ENCODE measurements around the gene EEF1A1.
"Not testable (repeated sequence)": the region's sequence is repeated elsewhere in the genome, so short reads cannot be mapped to it uniquely, and the experiment has no call there.

The EEF1A1 gene

DNA sequence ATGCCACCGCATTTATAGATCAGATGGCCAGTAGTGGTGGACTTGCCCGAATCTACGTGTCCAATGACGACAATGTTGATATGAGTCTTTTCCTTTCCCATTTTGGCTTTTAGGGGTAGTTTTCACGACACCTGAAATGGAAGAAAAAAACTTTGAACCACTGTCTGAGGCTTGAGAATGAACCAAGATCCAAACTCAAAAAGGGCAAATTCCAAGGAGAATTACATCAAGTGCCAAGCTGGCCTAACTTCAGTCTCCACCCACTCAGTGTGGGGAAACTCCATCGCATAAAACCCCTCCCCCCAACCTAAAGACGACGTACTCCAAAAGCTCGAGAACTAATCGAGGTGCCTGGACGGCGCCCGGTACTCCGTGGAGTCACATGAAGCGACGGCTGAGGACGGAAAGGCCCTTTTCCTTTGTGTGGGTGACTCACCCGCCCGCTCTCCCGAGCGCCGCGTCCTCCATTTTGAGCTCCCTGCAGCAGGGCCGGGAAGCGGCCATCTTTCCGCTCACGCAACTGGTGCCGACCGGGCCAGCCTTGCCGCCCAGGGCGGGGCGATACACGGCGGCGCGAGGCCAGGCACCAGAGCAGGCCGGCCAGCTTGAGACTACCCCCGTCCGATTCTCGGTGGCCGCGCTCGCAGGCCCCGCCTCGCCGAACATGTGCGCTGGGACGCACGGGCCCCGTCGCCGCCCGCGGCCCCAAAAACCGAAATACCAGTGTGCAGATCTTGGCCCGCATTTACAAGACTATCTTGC is 725 bp downstream of the EEF1A1 start:
- Mint-ChIP-seq H3K27me3 (no peaks in the 10 kb centered on the region), H3K4me3 (peak overlapping the region; percentile 95), H3K9me3 (no peaks in the 10 kb centered on the region), H3K27ac (peak overlapping the region; percentile 99), H3K4me1 (peaks cover 38% of the 10 kb centered on the region), H3K36me3 (peaks cover 23% of the 10 kb centered on the region)
- peak; percentile 11 for ATAC-seq (ENCODE audit: low read depth)
- DNase-seq (ENCODE audit: low spot score in 2 of 2): peak; percentile 73

DNA sequence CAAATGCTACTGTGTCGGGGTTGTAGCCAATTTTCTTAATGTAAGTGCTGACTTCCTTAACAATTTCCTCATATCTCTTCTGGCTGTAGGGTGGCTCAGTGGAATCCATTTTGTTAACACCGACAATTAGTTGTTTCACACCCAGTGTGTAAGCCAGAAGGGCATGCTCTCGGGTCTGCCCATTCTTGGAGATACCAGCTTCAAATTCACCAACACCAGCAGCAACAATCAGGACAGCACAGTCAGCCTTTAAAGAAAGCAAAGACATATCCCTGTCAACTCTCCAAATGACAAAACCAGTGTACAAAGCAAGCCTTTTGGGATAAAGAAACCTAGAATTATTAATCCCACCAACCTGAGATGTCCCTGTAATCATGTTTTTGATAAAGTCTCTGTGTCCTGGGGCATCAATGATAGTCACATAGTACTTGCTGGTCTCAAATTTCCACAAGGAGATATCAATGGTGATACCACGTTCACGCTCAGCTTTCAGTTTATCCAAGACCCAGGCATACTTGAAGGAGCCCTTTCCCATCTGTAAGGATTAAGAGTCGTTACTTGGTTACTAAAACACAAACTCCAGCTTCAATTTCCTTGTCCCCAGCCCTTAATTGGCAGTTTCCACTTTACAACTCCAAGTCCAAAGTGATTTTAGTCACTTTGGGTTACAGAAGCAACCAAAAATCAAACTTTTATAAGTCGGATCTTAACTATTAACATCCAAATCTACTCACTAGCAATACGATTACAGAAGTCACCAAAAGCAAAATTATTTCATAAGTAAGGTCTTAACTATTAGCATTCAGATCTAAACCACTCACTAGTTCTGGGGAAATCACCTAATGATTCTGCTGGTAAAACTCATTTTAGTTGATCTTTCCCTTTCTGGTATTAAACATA is 1.6 kb downstream of the EEF1A1 start:
- H3K27ac Mint-ChIP-seq: peak overlapping the region; percentile 99
- not testable (repeated sequence) for ATAC-seq (ENCODE audit: low read depth); H3K27me3 Mint-ChIP-seq; DNase-seq (ENCODE audit: low spot score in 2 of 2); H3K9me3 Mint-ChIP-seq
- H3K36me3 Mint-ChIP-seq: peaks cover 23% of the 10 kb centered on the region
- H3K4me3 Mint-ChIP-seq: peak overlapping the region; percentile 95
- H3K4me1 Mint-ChIP-seq: peaks cover 43% of the 10 kb centered on the region

DNA sequence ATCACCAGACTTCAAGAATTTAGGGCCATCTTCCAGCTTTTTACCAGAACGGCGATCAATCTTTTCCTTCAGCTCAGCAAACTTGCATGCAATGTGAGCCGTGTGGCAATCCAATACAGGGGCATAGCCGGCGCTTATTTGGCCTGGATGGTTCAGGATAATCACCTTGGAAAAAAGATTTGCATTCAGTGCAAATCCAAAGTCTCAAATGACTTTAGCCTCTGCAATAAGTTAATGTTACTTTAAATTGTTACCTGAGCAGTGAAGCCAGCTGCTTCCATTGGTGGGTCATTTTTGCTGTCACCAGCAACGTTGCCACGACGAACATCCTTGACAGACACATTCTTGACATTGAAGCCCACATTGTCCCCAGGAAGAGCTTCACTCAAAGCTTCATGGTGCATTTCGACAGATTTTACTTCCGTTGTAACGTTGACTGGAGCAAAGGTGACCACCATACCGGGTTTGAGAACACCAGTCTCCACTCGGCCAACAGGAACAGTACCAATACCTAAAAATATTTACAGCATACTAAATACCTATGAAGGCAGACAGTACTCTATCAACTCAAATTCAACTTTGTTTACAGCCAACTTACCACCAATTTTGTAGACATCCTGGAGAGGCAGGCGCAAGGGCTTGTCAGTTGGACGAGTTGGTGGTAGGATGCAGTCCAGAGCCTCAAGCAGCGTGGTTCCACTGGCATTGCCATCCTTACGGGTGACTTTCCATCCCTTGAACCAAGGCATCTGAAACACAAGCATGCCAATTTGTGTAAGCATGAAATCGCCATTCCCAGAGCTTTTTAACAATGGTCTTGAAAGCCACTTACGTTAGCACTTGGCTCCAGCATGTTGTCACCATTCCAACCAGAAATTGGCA is 2.5 kb downstream of the EEF1A1 start:
- not testable (repeated sequence) for ATAC-seq (ENCODE audit: low read depth); H3K9me3 Mint-ChIP-seq; H3K27me3 Mint-ChIP-seq; DNase-seq (ENCODE audit: low spot score in 2 of 2)
- H3K4me3 Mint-ChIP-seq: peak overlapping the region; percentile 95
- H3K4me1 Mint-ChIP-seq: peaks cover 41% of the 10 kb centered on the region
- peak overlapping the region; percentile 99 for H3K27ac Mint-ChIP-seq
- peaks cover 23% of the 10 kb centered on the region for H3K36me3 Mint-ChIP-seq

DNA sequence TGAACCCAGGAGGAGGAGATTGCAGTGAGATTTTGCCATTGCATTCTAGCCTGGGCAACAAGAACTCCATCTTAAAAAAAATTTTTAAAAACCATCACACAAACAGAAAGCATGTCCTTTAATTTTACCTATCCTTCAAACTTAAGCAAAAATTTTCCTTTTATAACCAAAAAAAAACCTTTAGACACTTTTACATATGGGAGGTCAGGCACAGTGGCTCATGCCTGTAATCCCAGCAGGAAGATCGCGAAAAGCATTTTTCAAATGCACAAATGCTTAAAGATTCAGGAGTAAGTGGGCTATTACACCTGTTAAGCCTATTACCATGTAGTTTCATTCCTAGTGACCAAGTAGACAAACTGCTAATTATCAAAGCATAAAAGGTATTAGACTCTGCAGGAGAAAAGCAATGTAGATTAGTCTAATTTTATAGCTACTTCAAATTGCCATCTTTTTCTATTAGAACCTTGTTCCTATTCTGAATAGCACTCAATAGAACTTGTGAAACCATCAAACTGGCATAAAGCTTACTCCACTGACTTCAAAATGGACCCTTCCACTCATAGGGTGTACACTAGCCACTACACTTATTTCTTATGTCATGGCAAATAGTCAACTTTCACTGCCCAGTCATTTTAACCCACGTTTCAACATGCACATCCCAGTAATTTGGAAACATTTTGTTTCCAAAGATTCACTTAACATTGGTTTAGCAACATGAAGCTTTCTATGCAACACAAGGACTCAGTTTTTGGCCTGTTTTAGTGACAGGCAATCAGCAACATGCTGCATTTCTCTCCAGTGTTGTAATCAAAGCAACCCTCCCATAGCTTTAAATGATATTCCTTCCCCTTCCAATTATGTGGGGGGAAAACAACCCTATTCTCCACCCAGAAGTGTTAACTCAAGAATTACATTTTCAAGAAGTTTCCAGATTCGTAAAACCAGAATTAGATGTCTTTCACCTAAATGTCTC is 4.0 kb downstream of the EEF1A1 start:
- no peak for DNase-seq (ENCODE audit: low spot score in 2 of 2)
- no peak for ATAC-seq (ENCODE audit: low read depth)
- peak overlapping the region; percentile 34 for H3K4me3 Mint-ChIP-seq

DNA sequence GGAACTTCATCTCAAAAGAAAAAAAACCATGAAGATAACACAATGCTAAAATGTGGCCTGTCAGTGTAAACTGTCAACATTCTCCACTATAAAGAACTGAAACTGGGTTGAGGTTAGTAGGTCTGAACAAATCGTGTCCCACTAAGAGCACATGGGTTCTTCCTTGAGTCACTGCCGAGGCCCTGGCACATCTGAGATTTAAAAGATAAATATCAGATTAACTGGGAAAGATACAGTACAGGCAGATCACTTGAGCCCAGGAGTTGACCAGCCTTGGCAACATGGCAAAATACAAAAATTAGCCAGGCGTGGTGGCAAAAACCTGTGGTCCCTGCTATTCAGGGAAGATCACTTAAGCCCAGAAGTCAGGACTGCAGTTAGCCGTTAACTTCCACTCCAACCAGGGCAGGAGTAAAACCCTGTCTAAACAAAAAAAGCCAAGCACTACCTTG is 5.6 kb downstream of the EEF1A1 start:
- H3K4me1 Mint-ChIP-seq: peaks cover 42% of the 10 kb centered on the region
- H3K36me3 Mint-ChIP-seq: peaks cover 18% of the 10 kb centered on the region
- peak overlapping the region; percentile 55 for H3K4me3 Mint-ChIP-seq

More for the DNA sequence above, 4.0 kb downstream of the EEF1A1 start:
- H3K27ac Mint-ChIP-seq: peak overlapping the region; percentile 81
- H3K4me1 Mint-ChIP-seq: peaks cover 44% of the 10 kb centered on the region
- no peaks in the 10 kb centered on the region for H3K9me3 Mint-ChIP-seq
- H3K36me3 Mint-ChIP-seq: peaks cover 23% of the 10 kb centered on the region
- H3K27me3 Mint-ChIP-seq: no peaks in the 10 kb centered on the region

DNA sequence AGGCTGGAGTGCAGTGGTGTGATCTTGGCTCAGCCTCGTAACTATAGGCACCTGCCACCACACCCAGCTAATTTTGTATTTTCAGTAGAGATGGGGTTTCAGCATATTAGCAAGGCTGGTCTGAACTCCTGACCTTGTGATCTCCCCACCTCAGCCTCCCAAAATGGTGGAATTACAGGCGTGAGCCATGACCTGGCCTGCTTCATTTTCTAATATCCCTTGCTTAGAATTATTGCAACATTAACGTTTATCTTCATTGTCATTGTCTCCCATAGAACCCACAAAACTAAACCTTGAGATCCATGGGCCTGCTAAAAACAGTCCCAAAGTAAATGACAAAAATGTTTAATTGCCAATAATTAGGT is 6.1 kb downstream of the EEF1A1 start:
- peaks cover 37% of the 10 kb centered on the region for H3K4me1 Mint-ChIP-seq
- H3K4me3 Mint-ChIP-seq: peak overlapping the region; percentile 14

More for the DNA sequence above, 5.6 kb downstream of the EEF1A1 start:
- peak overlapping the region; percentile 81 for H3K27ac Mint-ChIP-seq
- DNase-seq (ENCODE audit: low spot score in 2 of 2): peak in 1 of 2 donors; percentile 19
- no peaks in the 10 kb centered on the region for H3K9me3 Mint-ChIP-seq
- no peaks in the 10 kb centered on the region for H3K27me3 Mint-ChIP-seq
- ATAC-seq (ENCODE audit: low read depth): peak; percentile 65

DNA sequence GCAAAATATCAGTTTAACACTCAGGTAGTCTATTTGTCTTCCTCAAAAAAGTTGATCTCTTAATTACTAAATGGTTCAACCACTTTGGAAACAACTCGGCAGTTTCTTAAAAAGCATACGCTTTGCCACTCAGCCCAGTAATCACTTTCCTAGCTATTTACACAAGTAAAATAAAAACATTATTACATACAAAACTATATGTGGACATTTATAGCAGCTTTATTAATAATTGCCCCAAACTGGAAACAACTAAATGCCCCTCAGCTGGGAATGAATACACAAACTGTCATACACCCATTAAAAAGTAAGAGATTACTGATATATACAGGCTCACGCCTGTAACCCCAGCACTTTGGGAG is 7.4 kb downstream of the EEF1A1 start:
- H3K4me3 Mint-ChIP-seq: no peak overlapping the region
- no peaks in the 10 kb centered on the region for H3K27me3 Mint-ChIP-seq
- DNase-seq (ENCODE audit: low spot score in 2 of 2) (no peak), ATAC-seq (ENCODE audit: low read depth) (no peak)
- no peaks in the 10 kb centered on the region for H3K9me3 Mint-ChIP-seq
- H3K36me3 Mint-ChIP-seq: peaks cover 5% of the 10 kb centered on the region
- peak overlapping the region; percentile 18 for H3K27ac Mint-ChIP-seq
- H3K4me1 Mint-ChIP-seq: peaks cover 28% of the 10 kb centered on the region

More for the DNA sequence above, 6.1 kb downstream of the EEF1A1 start:
- Mint-ChIP-seq H3K9me3 (no peaks in the 10 kb centered on the region), H3K36me3 (peaks cover 13% of the 10 kb centered on the region), H3K27ac (peak overlapping the region; percentile 81), H3K27me3 (no peaks in the 10 kb centered on the region)
- ATAC-seq (ENCODE audit: low read depth): no peak
- no peak for DNase-seq (ENCODE audit: low spot score in 2 of 2)

DNA sequence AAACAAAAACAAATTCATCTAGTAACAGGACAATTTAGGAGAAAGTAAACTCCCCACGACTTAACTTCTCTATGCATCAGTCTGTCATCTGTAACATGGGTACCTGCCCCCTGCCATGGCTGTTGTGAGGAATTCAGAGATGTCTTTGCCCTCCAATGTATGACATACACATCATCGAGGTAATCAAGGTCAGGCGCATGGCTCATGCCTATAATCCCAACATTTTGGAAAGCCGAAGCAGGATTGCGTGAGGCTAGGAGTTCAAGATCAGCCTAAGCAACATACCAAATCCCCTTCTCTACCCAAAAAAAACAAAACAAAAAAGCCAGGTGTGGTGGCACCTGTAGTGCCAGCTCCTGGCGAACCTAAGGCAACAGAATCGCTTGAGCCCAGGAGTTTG is 9.0 kb downstream of the EEF1A1 start:
- Mint-ChIP-seq H3K27ac (no peak overlapping the region), H3K9me3 (no peaks in the 10 kb centered on the region), H3K27me3 (no peaks in the 10 kb centered on the region), H3K4me1 (peaks cover 20% of the 10 kb centered on the region), H3K4me3 (no peak overlapping the region), H3K36me3 (peaks cover 1% of the 10 kb centered on the region)
- DNase-seq (ENCODE audit: low spot score in 2 of 2): no peak
- ATAC-seq (ENCODE audit: low read depth): no peak

DNA sequence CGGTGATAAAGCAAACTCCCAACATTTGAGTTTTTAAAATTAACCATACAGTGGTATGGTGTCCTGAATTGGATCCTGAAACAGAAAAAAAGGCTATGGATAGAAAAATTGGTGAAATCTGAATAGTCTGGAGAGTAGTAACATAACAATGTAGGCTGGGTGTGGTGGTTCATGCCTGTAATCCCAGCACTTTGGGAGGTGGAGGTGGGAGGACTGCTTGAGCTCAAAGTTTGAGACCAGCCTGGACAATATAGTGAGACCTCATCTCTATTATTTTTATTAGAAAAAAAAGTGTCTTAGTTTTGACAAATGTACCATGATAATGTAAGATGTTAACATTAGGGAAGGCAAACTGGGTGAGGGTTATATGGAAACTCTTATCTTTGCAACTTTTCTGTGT is 11.0 kb downstream of the EEF1A1 start:
- Mint-ChIP-seq H3K36me3 (peaks cover 5% of the 10 kb centered on the region), H3K4me3 (no peak overlapping the region), H3K9me3 (no peaks in the 10 kb centered on the region), H3K27ac (peak overlapping the region; percentile 59), H3K4me1 (peaks cover 6% of the 10 kb centered on the region), H3K27me3 (no peaks in the 10 kb centered on the region)
- DNase-seq (ENCODE audit: low spot score in 2 of 2): no peak
- no peak for ATAC-seq (ENCODE audit: low read depth)

DNA sequence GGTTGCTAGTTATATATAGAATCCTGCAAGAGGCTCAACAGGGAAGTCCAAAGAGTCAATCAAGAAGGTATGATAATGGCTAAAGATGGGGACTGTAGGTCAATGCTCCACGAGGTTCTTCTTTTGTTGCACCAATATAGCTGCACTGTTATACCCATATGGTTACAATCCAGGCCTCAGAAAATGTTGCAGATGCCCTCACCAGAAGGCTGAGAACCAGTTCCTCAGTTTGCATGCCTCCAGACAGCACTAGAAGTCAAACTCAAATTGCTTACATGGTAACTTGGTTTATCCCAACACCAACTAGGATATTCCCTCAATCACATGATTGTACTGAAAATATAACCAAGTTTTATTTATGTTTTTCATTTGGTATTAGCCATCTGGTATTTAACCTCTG is 12.1 kb downstream of the EEF1A1 start:
- H3K27me3 Mint-ChIP-seq: no peaks in the 10 kb centered on the region
- H3K9me3 Mint-ChIP-seq: no peaks in the 10 kb centered on the region
- no peak overlapping the region for H3K4me3 Mint-ChIP-seq
- H3K4me1 Mint-ChIP-seq: peaks cover 4% of the 10 kb centered on the region
- ATAC-seq (ENCODE audit: low read depth) (no peak), DNase-seq (ENCODE audit: low spot score in 2 of 2) (no peak)
- peaks cover 7% of the 10 kb centered on the region for H3K36me3 Mint-ChIP-seq
- no peak overlapping the region for H3K27ac Mint-ChIP-seq

DNA sequence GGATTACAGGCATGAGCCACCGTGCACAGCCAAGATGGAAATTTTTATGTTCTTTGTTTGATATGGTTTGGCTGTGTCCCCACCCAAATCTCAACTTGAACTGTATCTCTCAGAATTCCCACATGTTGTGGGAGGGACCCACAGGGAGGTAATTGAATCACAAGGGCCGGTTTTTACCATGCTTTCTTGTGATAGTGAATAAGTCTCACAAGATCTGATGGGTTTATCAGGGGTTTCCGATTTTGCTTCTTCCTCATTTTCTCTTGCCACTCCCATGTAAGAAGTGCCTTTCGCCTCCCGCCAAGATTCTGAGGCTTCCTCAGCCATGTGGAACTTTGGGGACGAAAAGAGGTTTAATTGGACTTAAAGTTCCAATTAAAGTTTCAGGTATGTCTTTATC is 14.6 kb downstream of the EEF1A1 start:
- no peaks in the 10 kb centered on the region for H3K9me3 Mint-ChIP-seq
- H3K36me3 Mint-ChIP-seq: peaks cover 11% of the 10 kb centered on the region
- no peak overlapping the region for H3K27ac Mint-ChIP-seq
- H3K4me3 Mint-ChIP-seq: no peak overlapping the region
- H3K4me1 Mint-ChIP-seq: no peaks in the 10 kb centered on the region
- no peak for DNase-seq (ENCODE audit: low spot score in 2 of 2)
- no peak for ATAC-seq (ENCODE audit: low read depth)
- no peaks in the 10 kb centered on the region for H3K27me3 Mint-ChIP-seq

DNA sequence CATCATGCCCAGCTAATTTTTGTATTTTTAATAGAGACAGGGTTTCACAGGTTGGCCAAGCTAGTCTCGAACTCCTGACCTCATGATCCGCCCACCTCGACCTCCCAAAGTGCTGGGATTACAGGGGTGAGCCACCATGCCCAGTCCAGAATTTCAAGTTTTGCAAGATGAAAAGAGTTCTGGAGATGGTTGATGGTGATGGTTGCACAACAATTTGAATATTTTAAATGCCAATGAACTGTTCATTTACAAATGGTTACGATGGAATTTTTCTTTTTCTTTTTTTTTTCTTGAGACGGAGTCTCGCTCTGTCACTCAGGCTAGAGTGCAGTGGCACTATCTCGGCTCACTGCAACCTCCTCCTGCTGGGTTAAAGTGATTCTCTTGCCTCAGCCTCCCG is 15.1 kb downstream of the EEF1A1 start:
- H3K4me3 Mint-ChIP-seq; ATAC-seq (ENCODE audit: low read depth); H3K4me1 Mint-ChIP-seq; DNase-seq (ENCODE audit: low spot score in 2 of 2); H3K27ac Mint-ChIP-seq; H3K27me3 Mint-ChIP-seq; H3K9me3 Mint-ChIP-seq: not testable (repeated sequence)
- peaks cover 11% of the 10 kb centered on the region for H3K36me3 Mint-ChIP-seq

DNA sequence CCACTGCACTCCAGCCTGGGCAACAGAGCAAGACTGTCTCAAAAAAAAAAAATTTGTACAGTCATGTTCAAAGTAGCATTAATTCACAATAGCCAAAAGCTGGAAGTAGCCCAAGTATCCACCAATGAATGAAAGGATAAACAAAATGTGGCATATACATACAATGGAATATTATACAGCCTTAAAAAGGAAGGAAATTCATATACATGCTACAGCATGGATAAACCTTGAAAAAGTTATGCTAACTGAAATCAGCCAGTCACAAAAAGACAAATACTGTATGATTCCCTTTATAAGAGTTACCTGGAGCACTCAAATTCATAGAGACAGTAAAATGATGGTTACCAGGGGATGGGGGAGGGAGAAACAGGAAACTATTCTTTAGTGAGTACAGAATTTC is 15.7 kb downstream of the EEF1A1 start:
- no peak for DNase-seq (ENCODE audit: low spot score in 2 of 2)
- H3K36me3 Mint-ChIP-seq: peaks cover 13% of the 10 kb centered on the region

More for the DNA sequence above, 15.7 kb downstream of the EEF1A1 start:
- no peak overlapping the region for H3K4me3 Mint-ChIP-seq
- no peak for ATAC-seq (ENCODE audit: low read depth)
- no peaks in the 10 kb centered on the region for H3K4me1 Mint-ChIP-seq
- H3K27me3 Mint-ChIP-seq: no peaks in the 10 kb centered on the region
- H3K9me3 Mint-ChIP-seq: no peaks in the 10 kb centered on the region
- no peak overlapping the region for H3K27ac Mint-ChIP-seq

All from memory B cell (primary cell).